Suprapubic skin (tissue), 3 donors: ENCODE data around the gene ELK4.

ENCODE experiments used
- CTCF ChIP-seq, 2 donors: fragments of 200-600 bp in 1 of 2; fragments of 450-650 bp in 1 of 2; sonication (generic) in 1 of 2; IDR thresholded peaks; one replicate each; pipeline ENCODE4 v1.5.1; 2016 to 2019; ENCODE audit warnings: antibody characterized with exemption in 2 of 2, mild to moderate bottlenecking in 1 of 2, moderate library complexity in 1 of 2
- POLR2A ChIP-seq, 2 donors: fragments of 450-650 bp; IDR thresholded peaks; one replicate each; pipeline ENCODE4 v1.6.1; 2017; ENCODE audit warnings: antibody characterized with exemption in 2 of 2, mild to moderate bottlenecking in 2 of 2, moderate library complexity in 2 of 2

- TF ChIP-seq CTCF (IDR thresholded peaks at IDR 0.05): no peak
- no peak for TF ChIP-seq POLR2A (IDR thresholded peaks at IDR 0.05)
Observed at GRCh38 chr1:205583461-205584130, 48.2 kb downstream of the ELK4 start.
